GM20431 (cell line): ENCODE measurements around the gene NACC1.
"Not testable (repeated sequence)": the region's sequence is repeated elsewhere in the genome, so short reads cannot be mapped to it uniquely, and the experiment has no call there.

ENCODE experiments used
- in situ Hi-C: fragments of 300-500 bp; cut with MseI, MboI; formaldehyde crosslinking; loops from one replicate; pipeline ENCODE4 v1.15.0; 2020; ENCODE audit warnings: low sequenced_read_pairs; ENCODE audit not compliant: unreplicated experiment

NACC1 gene

DNA sequence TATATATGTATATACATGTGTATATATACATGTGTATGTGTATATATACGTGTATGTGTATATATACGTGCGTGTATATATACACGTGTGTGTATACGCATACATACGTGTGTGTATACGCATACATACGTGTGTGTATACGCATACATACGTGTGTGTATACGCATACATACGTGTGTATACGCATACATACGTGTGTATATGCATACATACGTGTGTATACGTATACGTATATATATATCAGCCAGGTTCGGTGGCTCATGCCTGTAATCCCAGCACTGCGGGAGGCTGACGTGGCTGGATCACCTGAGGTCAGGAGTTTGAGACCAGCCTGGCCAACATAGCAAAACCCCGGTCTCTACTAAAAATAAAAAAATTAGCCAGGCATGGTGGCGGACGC lies 66.9 kb downstream of the NACC1 start:
- in situ Hi-C loops = not testable (repeated sequence)

DNA sequence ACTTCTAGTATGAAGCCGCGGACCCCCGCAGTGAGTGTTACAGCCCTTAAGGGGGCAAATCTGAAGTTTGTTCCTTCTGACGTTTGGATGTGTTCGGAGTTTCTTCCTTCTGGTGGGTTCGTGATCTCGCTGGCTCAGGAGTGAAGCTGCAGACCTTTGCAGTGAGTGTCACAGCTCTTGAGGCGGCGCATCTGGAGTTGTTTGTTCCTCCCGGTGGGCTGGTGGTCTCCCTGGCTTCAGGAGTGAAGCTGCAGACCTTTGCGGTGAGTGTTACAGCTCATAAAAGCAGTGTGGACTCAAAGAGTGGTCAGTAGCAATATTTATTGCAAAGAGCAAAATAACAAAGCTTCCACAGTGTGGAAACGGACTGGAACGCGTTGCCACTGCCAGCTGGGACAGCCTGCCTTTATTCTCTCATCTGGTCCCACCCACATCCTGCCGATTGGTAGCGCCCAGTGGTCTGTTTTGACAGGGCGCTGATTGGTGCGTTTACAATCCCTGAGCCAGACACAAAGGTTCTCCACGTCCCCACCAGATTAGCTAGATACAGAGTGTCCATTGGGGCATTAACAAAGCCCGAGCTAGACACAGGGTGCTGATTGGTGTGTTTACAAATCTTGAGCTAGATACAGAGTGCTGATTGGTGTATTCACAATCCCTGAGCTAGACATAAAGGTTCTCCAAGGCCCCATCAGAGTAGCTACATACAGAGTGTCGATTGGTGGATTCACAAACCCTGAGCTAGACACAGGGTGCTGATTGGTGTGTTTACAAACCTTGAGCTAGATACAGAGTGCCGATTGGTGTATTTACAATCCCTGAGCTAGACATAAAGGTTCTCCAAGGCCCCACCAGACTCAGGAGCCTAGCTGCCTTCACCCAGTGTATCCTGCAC lies 67.9 kb downstream of the NACC1 start:
- in situ Hi-C loops = not testable (repeated sequence)

DNA sequence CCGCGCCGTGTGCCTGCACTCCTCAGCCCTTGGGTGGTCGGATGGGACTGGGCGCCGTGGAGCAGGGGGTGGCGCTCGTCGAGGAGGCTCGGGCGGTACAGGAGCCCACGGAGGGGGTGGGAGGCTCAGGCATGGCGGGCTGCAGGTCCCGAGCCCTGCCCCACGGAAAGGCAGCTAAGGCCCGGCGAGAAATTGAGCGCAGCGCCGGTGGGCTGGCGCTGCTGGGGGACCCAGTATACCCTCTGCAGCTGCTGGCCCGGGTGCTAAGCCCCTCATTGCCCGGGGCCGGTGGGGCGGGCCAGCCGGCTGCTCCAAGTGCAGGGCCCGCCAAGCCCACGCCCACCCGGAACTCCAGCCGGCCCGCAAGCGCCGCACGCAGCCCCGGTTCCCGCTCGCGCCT lies 68.6 kb downstream of the NACC1 start:
- in situ Hi-C loops = not testable (repeated sequence)

DNA sequence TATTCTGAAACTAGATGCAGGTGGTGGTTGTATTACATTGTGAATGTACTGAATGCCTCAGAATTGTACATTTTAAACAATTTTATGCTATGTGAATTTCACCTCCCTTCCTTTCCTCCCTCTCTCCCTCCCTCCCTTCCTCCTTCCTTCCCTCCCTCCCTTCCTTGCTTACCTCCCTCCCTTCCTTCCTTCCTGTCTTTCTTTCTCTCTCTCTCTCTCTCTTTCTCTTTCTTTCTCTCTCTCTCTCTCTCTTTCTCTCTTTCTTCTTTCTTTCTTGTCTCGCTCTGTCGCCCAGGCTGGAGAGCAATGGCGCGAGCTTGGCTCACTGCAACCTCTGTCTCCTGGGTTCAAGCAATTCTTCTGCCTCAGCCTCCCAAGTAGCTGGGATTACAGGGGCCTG lies 69.4 kb downstream of the NACC1 start:
- in situ Hi-C loops = no loop called here

DNA sequence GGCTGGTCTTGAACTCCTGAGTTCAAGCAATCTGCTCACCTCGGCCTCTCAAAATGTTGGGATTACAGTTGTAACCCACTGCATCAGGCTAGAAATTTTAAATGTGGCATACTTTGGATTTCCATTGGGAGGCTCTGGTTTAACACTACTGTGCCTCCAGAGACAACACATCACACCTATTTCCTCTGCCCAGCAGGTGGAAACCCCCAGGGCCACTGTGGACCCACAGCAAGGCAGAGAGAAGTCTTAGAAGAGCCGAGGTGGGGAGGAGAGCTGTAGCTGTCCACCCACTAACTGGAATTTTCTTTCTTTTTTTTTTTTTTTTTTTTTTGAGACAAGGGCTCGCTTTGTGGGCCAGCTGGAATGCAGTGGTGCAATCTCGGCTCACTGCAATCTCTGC lies 71.5 kb downstream of the NACC1 start:
- in situ Hi-C loops = no loop called here
